Neural cell (in vitro differentiated cells): Measurements from ENCODE around the gene IER3. TPM values are rescaled to one million over a fixed set of nuclear protein-coding genes. Genes with fewer than 3 reads are reported as not detected.

Source experiments
- H2AFZ ChIP-seq: fragments of 200-600, 300-800 bp; sonication (generic), shearing (Covaris generic); 2 replicates; pipeline ENCODE4 v1.6.0; 2014; ENCODE audit warnings: low read depth, mild to moderate bottlenecking, antibody characterized with exemption, low read length, moderate library complexity
- H3F3A ChIP-seq: fragments of 200-600 bp; shearing (Covaris generic); 2 replicates; pipeline ENCODE4 v1.6.1; 2016; ENCODE audit warnings: mild to moderate bottlenecking, moderate library complexity, mixed read lengths, antibody characterized with exemption, low read length; ENCODE audit not compliant: insufficient read depth, poor library complexity, severe bottlenecking
- H3K27ac ChIP-seq: fragments of 200-600, 300-800 bp; sonication (generic), shearing (Covaris generic); 2 replicates; pipeline ENCODE4 v1.5.1; 2014; ENCODE audit warnings: mild to moderate bottlenecking, low read length, moderate library complexity
- H3K27me3 ChIP-seq: fragments of 300-800, 200-600 bp; sonication (generic), shearing (Covaris generic); 2 replicates; pipeline ENCODE4 v1.6.0; 2014; ENCODE audit warnings: mild to moderate bottlenecking, low read depth, low read length, moderate library complexity; ENCODE audit not compliant: insufficient read depth
- H3K36me3 ChIP-seq: fragments of 300-800, 200-600 bp; sonication (generic), shearing (Covaris generic); 2 replicates; pipeline ENCODE4 v1.5.1; 2014; ENCODE audit warnings: mild to moderate bottlenecking, antibody characterized with exemption, low read length, moderate library complexity; ENCODE audit not compliant: insufficient read depth
- H3K4me2 ChIP-seq: fragments of 300-800, 200-600 bp; sonication (generic), shearing (Covaris generic); 2 replicates; pipeline ENCODE4 v1.6.0; 2014; ENCODE audit warnings: mild to moderate bottlenecking, low read length
- H3K4me3 ChIP-seq: fragments of 300-800, 200-600 bp; sonication (generic), shearing (Covaris generic); 2 replicates; pipeline ENCODE4 v1.5.1; 2014; ENCODE audit warnings: mild to moderate bottlenecking, low read length, moderate library complexity
- H3K79me2 ChIP-seq: fragments of 200-600 bp; shearing (Covaris generic); replicated peaks from 2 replicates; pipeline ENCODE4 v1.6.0; 2014; ENCODE audit warnings: mild to moderate bottlenecking, low read length, moderate library complexity; ENCODE audit not compliant: insufficient read depth
- H3K9ac ChIP-seq: fragments of 300-800, 200-600 bp; sonication (generic), shearing (Covaris generic); 2 replicates; pipeline ENCODE4 v1.6.1; 2016; ENCODE audit warnings: mild to moderate bottlenecking, low read length, mixed read lengths
- H3K9me2 ChIP-seq: fragments of 200-600 bp; shearing (Covaris generic); 2 replicates; pipeline ENCODE4 v1.6.1; 2016; ENCODE audit warnings: mild to moderate bottlenecking, low read length, mixed read lengths; ENCODE audit not compliant: insufficient read depth
- H3K9me3 ChIP-seq: fragments of 200-600, 300-800 bp; sonication (generic), shearing (Covaris generic); 2 replicates; pipeline ENCODE4 v1.6.1; 2016; ENCODE audit warnings: mild to moderate bottlenecking, mixed run types, low read length, moderate library complexity, mixed read lengths
- H4K20me1 ChIP-seq: fragments of 200-600 bp; shearing (Covaris generic); 2 replicates; pipeline ENCODE4 v1.6.1; 2016; ENCODE audit warnings: mild to moderate bottlenecking, mixed run types; ENCODE audit not compliant: insufficient read depth
- CTCF ChIP-seq: fragments of 450-650 bp; IDR thresholded peaks from 2 replicates; pipeline ENCODE4 v1.5.1; 2014; ENCODE audit warnings: antibody characterized with exemption, mild to moderate bottlenecking, moderate library complexity; ENCODE audit not compliant: poor library complexity, severe bottlenecking
- EP300 ChIP-seq: fragments of 450-650 bp; conservative IDR thresholded peaks from 2 replicates; pipeline ENCODE4 v1.6.1; 2014; ENCODE audit warnings: antibody characterized with exemption, mild to moderate bottlenecking, moderate library complexity; ENCODE audit not compliant: poor library complexity, severe bottlenecking
- EZH2 ChIP-seq: fragments of 200-600, 300-800 bp; shearing (Covaris generic), sonication (generic); IDR thresholded peaks from 2 replicates; pipeline ENCODE4 v1.6.1; 2014; ENCODE audit warnings: antibody characterized with exemption, low read length, borderline replicate concordance, mild to moderate bottlenecking; ENCODE audit not compliant: insufficient read depth, poor library complexity, severe bottlenecking
- MXI1 ChIP-seq: fragments of 450-650 bp; conservative IDR thresholded peaks from 2 replicates; pipeline ENCODE4 v1.6.1; 2014; ENCODE audit warnings: antibody characterized with exemption, mild to moderate bottlenecking; ENCODE audit not compliant: poor library complexity, severe bottlenecking
- POLR2AphosphoS5 ChIP-seq: IDR thresholded peaks from 2 replicates; pipeline ENCODE4 v1.6.1; 2012
- RAD21 ChIP-seq: fragments of 450-650 bp; conservative IDR thresholded peaks from 2 replicates; pipeline ENCODE4 v1.6.1; 2014; ENCODE audit warnings: antibody characterized with exemption, mild to moderate bottlenecking, moderate library complexity
- REST ChIP-seq: IDR thresholded peaks from 2 replicates; pipeline ENCODE4 v1.6.1; 2012; ENCODE audit warnings: borderline replicate concordance
- SMC3 ChIP-seq: fragments of 450-650 bp; conservative IDR thresholded peaks from 2 replicates; pipeline ENCODE4 v1.6.1; 2014; ENCODE audit warnings: antibody characterized with exemption, mild to moderate bottlenecking, moderate library complexity; ENCODE audit not compliant: poor library complexity
- TAF1 ChIP-seq: IDR thresholded peaks from 2 replicates; pipeline ENCODE4 v1.6.1; 2012; ENCODE audit warnings: low read depth
- polyA plus RNA-seq: library from polyadenylated mRNA; depleted of rRNA; stranded (reverse); fragments of >200 nt; gene quantifications from 2 replicates; pipeline ENCODE4 v1.2.3, GENCODE V29; 2014
- small RNA-seq, 3 experiments: library from RNA; depleted of rRNA; stranded (forward); fragments of <200 nt; gene quantifications; one replicate each; pipeline ENCODE3, GENCODE V24; 2012

IER3 gene
- polyA plus RNA-seq, 1 donor from 2014 or later = 3.0 TPM

GRCh38 chr6:30696432-30696831 lies 47.9 kb downstream of the IER3 start:
- H3K4me2 ChIP-seq = no peak overlapping the region
- no peaks in the 10 kb centered on the region for H4K20me1 ChIP-seq

More at GRCh38 chr6:30696432-30696831, 47.9 kb downstream of the IER3 start:
- Histone ChIP-seq H3K9me2 (no peaks in the 10 kb centered on the region), H3K4me3 (no peak overlapping the region), H3K27ac (no peak overlapping the region), H3K9me3 (no peaks in the 10 kb centered on the region), H3K27me3 (no peaks in the 10 kb centered on the region), H3K9ac (no peak overlapping the region), H2AFZ (no peak overlapping the region), H3K79me2 (no peaks in the 10 kb centered on the region), H3K36me3 (no peaks in the 10 kb centered on the region), H3F3A (no peaks in the 10 kb centered on the region)
- TF ChIP-seq REST = no peak
- TF ChIP-seq RAD21 = no peak
- no peak for TF ChIP-seq MXI1
- TF ChIP-seq SMC3 = no peak
- no peak for TF ChIP-seq TAF1
- no peak for TF ChIP-seq CTCF
- TF ChIP-seq POLR2AphosphoS5 = no peak
- no peak for TF ChIP-seq EP300
- no peak for TF ChIP-seq EZH2

Small RNA genes within 50 kb of the gene (small RNA-seq; reads per million reads assigned to genes)
- gene RF00019 (0 to 1.2 (median 0) reads per million in 3 experiments), gene RN7SL353P (0 reads per million in 3 experiments)

Other genes with a start within 250 kb of the IER3 start
- 32.1 and 38.9 TPM in 2 replicates for gene GNL1, start 188.1 kb downstream of the IER3 start, polyA plus RNA-seq
- 11.7 and 13.0 TPM in 2 replicates for gene PRR3, start 187.3 kb downstream of the IER3 start, polyA plus RNA-seq
- 17.6 and 19.5 TPM in 2 replicates for gene ABCF1, start 173.1 kb downstream of the IER3 start, polyA plus RNA-seq
- gene PPP1R10, start 127.3 kb downstream of the IER3 start, polyA plus RNA-seq = 13.7 and 18.8 TPM in 2 replicates
- 77.7 and 106 TPM in 2 replicates for gene MRPS18B, start 126.7 kb downstream of the IER3 start, polyA plus RNA-seq
- 54.9 and 70.4 TPM in 2 replicates for gene ATAT1, start 117.7 kb downstream of the IER3 start, polyA plus RNA-seq
- 8.5 and 12.4 TPM in 2 replicates for gene C6orf136, start 97.4 kb downstream of the IER3 start, polyA plus RNA-seq
- gene DHX16, start 71.5 kb downstream of the IER3 start, polyA plus RNA-seq = 29.1 and 31.9 TPM in 2 replicates
- 50.6 and 55.1 TPM in 2 replicates for gene PPP1R18, start 57.9 kb downstream of the IER3 start, polyA plus RNA-seq
- gene NRM, start 53.6 kb downstream of the IER3 start, polyA plus RNA-seq = 7.1 and 7.5 TPM in 2 replicates
- 4.3 and 8.1 TPM in 2 replicates for gene MDC1, start 27.3 kb downstream of the IER3 start, polyA plus RNA-seq
- gene TUBB, start 24.2 kb downstream of the IER3 start, polyA plus RNA-seq = 711 and 792 TPM in 2 replicates
- gene FLOT1, start 1.9 kb downstream of the IER3 start, polyA plus RNA-seq = 72.7 and 84.7 TPM in 2 replicates
- gene DDR1, start 140.0 kb upstream of the IER3 start, polyA plus RNA-seq = 196 and 250 TPM in 2 replicates
- gene GTF2H4, start 163.7 kb upstream of the IER3 start, polyA plus RNA-seq = 87.7 and 101 TPM in 2 replicates
- gene VARS2, start 169.7 kb upstream of the IER3 start, polyA plus RNA-seq = 93.4 and 125 TPM in 2 replicates
- not detected in 2 replicates for gene SFTA2, start 187.6 kb upstream of the IER3 start, polyA plus RNA-seq
- not detected in 2 replicates for gene MUCL3, start 196.4 kb upstream of the IER3 start, polyA plus RNA-seq
- not detected in 2 replicates for gene MUC21, start 239.2 kb upstream of the IER3 start, polyA plus RNA-seq